NCI-H774 (cell line): ENCODE results near the gene DSCAML1.

Source experiments
- DNase-seq: peaks from one replicate; lab custom pipeline; 2025; lab: John Stamatoyannopoulos, UW

Gene DSCAML1

DNA sequence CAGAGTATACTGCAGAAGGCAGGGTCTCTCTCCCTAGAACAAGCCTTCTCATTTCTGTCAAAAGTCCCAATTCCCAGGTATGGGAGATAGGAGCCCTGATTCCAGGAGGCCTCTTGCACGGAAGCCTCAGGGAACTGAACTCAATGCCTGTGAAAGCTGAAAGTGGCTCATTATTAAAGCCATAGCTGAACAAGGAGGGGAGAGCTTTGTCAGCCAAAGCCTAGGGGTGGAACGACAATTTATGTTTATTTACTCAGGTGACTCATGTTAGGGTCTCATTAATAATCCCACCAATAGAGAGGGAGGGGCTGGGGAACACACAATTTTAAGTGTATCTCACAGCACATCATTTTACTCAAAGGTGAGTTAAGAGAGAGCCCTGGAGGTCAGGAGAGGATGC is 44.9 kb downstream of the DSCAML1 start:
- DNase-seq, result no peak

DNA sequence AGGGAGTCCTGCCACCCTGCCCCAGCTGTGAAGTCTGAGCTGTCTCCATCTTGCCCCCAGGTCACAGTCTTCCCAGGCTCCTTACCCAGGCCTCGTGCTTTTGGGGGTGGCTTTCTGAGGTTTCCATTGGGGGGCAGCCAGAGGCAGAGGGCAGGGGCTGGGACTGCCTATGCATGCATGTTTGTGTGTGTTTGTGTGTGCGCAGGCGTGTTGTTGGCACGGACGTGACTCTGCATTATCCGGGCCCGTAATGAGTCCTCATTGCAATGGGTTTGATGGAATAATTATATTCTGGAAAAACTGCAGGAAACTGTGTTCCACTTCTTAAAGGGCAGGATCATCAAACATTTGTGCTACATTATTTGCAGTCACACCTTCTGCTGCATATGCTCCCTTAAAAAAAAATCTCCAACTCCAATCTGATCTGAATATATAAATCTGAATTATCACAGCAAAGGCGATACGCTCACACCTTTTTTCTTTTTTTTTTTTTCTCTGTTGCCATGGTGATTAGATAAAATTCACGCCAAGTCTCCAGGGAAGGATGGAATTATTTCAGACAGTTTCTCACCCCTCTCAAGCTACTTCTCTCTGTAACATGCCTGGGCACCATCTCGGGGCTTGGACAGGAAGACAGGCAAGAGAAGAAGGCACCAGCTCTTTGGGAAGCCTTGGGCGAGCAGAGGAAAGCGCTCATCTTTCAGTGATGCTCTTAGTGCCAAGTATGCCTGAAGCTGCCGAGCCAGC is 45.9 kb downstream of the DSCAML1 start:
- no peak for DNase-seq

DNA sequence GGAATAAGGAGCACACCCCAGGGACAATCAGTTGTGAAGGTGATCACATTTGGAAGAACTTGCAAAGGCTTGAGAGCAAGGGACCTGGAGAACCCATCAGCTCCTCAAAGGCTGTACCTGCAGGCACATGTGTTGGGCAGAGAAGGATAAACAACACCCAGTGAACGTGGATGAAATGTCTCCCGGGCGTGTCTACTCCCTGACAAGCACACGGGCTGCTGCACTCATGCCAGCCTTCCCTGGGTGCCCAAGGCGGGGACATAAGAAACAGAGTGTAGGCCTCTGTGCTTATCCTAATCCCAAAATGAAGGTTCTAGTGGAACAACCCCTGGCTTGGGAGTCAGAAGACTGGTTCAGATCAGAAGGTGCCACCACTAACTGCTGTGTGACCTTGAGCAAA is 46.7 kb downstream of the DSCAML1 start:
- DNase-seq, result no peak

DNA sequence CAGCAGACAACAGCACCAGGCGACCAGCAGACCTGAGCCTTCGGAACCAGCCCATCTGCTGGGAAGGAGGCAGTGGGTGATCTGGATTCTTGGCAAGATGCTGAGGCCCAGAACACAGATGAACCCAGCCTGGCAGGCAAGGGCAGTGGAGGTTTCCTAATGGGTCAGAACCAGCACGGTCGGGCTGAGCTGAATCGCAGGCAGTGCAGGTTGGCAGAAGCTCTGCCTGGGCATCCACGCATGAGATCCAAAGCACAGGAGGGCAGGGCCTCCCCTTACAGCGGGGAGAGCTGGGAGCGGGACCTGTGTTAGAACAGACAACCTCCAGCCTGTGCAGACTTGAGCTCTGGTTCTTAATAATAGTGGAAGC is 47.5 kb downstream of the DSCAML1 start:
- DNase-seq, result no peak

DNA sequence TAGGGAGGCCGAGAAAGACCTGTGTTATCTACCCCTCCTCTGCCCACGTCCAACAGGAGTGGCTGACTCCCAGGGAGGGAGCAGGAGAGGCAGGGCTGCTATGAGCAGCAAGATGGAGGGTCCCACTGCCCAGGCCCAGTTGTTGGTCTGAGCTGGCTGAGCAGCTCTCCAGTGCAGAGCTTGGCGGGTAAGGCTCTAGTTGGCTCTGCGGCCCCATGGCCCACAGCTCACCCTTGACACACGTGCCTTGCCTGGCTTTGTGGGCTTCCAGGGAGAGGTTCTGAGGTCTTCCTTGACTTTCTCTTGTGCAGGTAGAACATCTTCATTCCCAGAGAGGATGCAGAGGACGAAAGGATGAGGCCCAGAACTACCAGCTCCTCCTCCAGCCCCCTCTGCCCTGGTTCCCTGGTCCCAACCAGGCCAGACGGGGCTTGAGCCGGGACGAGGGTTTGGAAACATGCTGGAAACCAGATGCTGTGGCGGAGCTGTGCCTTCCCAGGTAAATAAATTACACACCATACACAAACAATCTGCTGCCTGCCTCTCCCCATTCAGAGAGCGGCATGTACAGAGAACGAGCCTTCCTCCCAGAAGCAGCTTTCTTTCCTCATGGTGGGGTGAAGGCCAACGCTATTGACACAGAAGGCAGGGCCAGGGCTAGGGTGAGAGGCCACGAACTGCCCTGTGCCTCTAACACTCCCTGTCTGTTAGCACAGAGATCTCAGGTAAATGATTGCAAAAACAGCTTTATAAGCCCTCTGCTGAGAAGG is 48.1 kb downstream of the DSCAML1 start:
- no peak for DNase-seq

DNA sequence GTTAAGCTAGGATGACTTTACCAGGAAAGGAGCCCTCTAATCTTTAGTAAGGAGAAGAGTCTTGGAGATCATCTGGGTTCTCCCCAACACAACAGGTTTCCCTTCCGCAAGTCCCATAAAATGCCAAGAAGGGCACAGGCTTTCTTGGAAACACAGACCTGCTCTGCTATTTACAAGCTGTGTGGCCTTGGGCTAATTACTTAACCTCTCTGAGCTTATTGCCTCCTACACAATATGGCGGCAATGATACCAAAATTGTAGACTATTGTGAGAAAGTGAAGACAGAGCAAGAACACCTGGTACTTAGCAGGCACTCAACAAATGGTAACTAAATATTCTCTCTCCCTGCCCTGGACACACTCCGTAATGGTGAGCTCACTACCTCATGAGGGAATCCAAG is 49.1 kb downstream of the DSCAML1 start:
- no peak for DNase-seq

DNA sequence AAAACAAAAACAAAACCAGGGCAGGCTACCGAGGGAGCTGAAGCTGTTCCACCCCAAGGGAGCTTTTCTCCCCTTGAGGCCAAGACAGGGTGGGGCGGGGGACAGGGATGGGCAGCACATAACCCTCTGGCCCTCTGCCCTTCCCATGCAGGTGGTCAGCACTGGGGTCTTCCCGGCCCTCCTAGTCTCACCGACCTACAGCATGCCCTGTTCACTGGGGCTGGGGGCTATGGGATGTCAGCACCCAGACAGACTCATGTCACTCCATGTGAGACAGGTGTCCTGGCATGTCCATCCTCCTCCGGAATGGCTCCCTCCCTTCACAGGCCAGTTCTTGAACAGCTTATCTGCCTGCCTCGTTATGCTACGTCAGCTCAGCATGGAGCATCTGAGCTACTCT is 51.7 kb downstream of the DSCAML1 start:
- no peak for DNase-seq

DNA sequence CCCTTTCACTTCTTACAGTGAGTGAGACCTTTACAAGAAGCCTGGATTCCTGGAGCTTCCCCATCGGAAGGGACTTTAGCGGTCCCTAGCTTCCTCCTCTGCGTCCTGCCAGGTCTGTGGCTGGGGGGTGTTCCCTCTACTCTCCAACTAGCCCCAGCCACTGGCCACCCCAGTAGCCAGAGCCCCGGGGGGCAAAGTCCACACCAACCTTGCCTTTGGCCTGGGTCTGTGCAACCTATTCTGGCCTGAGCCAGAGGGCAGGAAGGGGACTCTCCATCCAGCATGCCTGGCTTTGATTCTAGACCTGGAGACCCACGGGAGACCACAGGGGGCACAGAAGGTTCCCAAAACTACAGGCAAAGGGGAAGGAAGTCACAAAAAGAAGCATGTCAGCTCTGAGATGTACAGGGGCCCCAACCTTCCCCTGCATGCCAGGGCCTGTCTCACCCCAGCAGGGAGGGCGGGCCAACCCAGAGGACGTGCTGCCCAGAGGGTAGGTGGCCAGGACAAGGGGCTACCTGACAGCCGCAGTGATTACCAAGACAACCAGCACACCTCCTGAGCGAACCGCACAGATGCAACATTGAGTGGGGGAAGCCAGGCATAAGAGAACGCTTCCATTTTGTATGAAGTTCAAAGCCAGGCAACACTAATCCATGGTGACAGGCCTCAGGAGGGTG is 52.4 kb downstream of the DSCAML1 start:
- DNase-seq, result no peak

DNA sequence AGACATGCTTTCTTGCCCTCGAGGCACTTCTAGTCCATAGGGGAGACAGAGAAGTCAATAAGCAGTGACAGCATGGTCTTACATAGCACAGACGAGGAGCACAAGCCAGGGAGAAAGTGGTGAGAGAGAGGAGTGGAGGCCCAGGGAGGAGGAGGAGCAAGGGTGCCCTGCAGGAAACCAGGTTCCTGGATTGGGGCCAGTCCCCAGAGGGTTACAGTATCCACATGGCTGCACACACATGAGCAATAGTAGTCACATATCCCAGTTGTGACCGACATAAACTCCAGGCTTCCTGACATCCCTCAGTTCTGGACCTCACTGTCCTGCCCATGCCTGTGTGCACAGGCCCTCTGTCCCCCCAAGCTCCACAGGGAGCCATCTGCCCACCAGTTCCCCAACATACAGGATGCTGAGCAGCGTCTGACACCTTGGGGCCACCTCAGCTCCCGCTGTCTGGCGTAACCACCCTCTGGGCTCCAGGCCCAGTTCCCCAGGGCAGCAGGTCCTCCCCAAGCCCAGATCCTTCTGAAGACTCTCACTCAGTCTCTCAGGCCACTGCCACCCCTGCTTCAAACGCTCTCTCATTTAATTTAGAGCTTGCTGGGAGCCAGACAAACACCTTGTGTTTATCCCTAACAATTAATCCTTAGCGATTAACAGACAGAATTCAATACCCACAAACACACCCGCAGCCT is 53.7 kb downstream of the DSCAML1 start:
- DNase-seq, result no peak

DNA sequence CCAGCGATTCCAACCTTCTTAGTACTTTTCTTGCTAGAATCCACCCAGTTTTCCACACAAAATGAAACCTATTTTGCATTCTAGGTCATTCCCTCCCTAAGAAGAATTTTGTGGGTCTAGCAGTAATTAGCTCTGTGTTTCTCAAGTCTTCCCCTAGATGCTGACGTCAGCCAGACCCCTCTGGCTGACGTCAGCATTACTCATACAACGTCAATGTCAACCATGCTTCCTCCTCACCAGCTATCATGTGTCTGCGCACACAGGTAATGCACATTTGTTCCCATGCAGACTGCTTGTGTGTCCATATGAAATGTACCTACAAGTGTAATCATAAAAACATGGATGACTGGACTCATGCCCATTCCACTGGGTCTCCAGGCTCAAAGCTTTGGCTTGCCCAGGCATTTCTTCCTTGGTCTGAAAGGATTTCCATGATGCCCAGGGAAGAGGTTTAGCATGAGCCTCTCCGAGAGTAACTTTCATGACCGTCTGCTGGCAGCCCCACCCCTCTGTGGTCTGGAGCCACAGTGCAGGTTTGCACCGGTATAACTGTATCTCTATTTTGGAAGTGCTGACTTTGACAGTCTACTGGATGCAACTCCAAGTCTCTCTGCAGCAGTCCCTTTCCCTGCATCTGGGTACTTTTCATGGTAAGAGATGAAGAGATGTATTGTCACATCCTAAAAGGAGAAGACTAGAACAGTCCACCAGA is 58.6 kb downstream of the DSCAML1 start:
- DNase-seq, result no peak

DNA sequence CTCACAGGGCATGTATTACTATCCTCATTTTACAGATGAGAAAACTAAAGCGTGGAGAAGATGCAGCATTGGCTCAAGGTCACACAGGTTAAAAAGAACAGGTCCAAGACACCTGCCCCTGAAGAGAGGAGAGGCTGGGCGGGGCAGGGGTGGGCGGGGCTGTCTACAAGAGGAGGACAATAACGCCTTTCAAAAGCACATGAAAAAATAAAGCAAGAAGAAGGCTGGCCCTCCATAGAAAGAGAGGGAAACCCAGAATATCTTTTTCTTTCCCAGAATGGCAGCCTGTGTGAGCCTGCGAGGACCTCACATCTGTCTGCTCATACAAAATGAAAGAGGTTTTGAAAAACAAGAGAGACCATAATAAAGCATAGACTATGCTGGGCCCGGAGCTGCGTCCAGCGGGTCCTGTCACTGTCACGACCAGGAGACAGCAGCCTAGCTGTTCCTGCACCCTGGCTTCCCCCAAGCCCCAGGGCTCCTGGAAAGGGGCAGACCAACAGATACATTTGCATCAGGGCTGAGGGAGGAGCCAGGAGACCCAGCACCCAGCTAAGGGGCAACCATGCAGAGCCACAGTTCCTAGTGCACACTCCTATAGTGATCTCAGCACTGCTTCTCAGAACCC is 61.6 kb downstream of the DSCAML1 start:
- DNase-seq, result no peak

DNA sequence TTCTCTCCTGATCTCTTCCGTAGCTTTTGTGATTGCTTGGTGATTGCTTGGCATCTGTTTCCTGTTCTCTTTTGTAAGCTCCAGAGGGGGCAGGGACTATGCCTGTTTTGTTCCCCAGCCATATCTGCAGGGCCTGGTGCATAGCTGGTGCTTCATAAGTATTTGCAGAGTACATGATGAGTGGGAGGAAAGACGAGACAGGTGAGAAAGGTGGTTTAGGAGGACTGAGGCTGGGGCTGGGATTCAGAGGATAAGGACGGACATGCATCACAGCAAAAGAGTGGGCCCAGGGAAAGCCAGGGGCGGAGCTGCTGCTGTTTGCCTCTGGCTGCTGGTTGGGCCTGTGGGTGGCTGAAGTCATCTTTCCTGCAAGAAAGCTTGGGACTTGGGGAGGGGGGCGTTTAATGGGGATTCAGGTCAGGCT is 62.4 kb downstream of the DSCAML1 start:
- peak; percentile 49 for DNase-seq

DNA sequence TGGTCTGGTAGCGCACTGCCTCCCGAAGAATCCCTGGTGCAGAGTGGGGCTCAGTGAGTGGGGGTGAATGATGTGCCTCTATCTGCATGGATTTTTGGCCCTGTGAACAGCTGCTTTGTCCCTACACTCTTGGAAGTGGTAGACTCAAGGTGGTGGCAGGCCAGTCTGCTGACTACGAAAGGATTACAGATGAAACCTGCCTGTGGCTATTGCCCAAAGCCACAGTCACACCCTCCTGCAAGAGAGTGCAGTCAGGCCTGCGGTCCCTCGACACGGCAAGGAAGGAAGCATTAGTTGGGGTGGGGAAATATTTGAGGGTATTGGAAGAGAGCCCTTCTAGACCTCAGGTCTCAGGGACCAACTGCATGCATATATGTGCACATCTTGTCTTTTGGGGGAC is 63.7 kb downstream of the DSCAML1 start:
- DNase-seq, result no peak

DNA sequence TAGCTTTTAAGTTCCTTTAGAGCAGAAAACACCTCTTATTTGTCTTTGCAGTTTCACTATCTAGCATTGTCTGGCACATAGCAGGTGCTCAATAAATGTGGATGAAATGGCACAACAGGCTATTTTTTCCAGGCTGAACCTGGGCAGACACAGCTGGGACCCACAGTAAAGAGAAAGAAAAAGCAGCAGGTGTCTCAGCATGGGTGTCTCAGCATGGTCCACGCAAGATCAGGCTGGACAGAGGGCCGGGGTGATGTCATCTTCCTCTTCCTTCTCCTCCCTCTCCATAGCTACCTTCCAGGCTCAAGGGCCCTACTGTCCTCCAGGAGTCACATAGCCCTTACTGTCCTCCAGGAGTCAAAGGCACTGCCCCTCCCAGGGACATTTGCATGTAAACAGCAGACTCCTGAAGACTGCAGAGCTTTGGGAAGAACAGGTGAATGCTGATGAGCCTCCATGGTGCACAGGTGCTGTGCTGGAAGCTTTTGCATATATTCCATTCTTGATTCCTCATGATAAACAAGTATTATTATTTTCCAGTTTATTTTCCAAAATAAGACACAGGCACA is 65.2 kb downstream of the DSCAML1 start:
- no peak for DNase-seq

DNA sequence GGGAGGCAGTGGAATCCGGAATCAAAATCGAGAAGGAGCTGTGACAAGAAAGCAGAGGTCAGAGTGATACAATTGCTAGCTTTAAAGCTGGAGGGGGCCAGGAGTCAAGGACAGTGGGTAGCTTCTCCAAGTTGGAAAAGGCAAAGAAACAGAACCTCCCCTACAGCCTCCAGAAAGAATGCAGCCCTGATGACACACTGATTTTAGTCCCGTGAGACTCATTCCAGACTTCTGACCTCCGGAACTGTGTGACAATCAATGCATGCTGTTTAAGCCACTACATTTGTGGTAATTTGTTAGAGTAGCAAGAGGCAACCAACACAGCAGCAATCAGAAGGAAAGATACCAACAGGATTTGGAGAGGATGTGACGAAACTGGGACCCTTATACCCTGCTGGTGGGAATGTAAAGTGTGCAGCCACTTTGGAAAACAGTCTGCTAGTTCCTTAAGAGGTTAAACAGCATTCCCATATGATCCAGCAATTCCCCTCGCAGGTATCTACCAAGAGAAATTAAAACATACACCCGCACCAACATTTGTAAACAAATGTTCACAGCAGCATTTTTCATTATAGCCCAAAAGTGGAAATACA is 66.7 kb downstream of the DSCAML1 start:
- DNase-seq, result no peak

DNA sequence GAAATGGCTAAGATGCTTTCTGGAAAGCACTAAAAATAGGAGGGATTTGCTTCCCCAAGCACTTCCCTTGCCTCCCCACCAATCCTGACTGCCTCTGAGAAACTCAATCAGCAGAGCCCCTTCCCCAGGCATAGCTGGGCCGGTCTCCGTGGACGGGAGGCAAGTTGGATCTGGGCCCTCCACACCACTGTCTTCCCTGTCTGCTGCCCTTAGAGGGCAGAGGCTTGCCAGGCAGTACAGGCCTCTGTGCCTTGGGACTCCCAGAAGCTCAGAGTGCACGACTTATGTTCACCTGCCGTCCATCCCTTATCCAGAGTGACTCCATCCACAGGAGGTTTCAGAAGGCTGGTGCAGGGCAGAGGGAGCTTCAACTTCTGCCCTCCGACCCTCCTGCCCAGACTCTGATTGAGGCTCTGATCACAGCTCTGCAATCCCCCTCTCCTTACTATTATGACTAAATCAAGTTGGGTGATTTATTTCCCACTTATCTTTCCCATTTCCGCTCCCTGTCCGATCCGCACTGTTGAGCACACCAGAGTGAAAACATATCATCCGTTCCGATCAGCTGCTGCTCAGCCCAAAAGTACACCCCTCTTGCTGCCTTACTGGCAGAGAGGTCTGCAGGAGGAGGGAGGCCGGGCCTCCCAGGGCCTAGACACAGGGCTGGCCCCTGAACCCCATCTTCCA is 71.8 kb downstream of the DSCAML1 start:
- no peak for DNase-seq

DNA sequence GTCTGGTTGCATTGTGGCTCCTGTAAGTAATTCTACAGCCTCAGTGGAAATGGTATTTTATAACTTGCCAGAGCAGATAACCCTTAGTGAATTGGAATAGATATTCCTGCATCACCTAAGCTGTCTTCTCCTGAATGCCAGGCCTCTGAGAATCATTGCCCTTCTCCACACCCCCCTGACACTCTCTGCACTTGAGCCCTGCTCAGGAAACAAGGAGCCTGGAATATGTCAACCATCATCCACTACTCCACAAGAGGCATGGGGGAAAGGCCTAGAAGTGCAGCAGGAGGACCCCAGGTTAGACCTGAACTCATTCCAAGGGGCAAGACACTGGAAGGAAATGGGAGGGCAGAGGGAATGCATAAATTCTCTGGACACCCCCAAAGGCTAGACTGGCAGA is 72.4 kb downstream of the DSCAML1 start:
- DNase-seq, result no peak

DNA sequence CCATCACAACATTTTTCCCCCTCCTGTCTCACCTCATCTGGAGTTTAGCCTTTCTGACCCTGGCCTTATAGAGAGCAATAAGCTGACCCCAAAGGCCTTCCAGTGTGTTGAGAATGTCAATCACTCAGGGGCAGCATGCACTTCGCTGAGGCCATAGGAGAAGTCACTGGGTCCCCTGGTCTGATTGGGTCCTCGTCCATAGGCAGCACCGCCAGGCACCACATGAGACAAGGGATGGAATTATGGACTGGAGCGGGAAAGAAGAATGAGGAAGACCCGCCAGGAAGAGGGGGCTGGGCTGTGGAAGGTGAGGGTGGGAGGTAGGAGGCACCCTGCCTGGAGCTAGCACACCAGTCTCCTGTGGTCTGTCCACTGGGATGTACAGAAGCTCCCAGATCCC is 72.9 kb downstream of the DSCAML1 start:
- DNase-seq, result no peak

DNA sequence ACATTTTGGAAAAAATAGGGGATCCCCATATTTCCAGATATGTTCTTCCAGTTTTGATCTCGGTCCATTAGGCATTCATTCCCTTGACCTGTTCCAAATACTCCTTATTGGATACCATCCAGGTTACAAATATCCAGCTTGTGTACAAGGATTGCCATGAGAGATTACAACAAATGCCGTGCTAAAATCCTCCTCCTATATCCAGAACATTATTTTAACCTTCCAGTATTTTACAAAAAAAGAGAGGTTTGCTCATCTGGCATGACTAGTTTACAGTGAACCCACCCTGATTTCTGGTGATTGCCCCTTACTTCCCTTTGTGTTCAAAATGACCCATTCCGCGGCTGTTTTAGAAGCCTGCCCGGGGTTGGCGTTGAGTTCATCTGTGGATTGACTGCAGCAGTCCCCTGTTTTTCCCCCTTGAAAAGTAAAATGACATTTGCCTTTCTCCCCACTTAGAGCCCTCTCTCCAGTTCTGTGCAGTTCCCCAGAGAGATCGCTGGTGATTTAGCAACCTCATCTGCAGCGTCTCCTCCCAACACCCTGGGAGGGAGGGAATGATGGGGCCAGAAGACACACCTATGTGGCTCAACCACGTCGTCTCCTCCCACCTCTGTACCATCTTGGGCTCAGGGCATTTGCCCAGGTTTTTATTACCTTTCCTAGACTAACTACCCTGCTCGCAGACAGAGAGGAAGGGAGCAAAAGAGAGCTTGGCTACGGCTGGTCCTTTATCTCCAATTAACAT is 73.6 kb downstream of the DSCAML1 start:
- no peak for DNase-seq
